Epithelial cell of proximal tubule (primary cell): ENCODE results near the gene TLK1. TPM values are rescaled to one million over a fixed set of nuclear protein-coding genes. Genes with fewer than 3 reads are reported as not detected.

Experiments
- DNase-seq: peaks from one replicate; pipeline ENCODE4 v3.0.0-alpha.2; 2011; ENCODE audit warnings: low read depth
- H3K4me3 ChIP-seq: 2 replicates; pipeline ENCODE4 v1.5.1; 2011; ENCODE audit warnings: low read depth, mild to moderate bottlenecking, low read length
- total RNA-seq: library from RNA; depleted of rRNA; stranded (reverse); fragments of >200 nt; gene quantifications from 2 replicates; pipeline ENCODE4 v1.2.3, GENCODE V29; 2015
- TF ChIP-seq, protein P1 (sequence below): conservative IDR thresholded peaks from 2 replicates; pipeline ENCODE4 v1.5.1; 2012; ENCODE audit warnings: low read depth, mild to moderate bottlenecking, low read length

TLK1 gene
- total RNA-seq, 1 donor from 2014 or later = 10.7 TPM

DNA sequence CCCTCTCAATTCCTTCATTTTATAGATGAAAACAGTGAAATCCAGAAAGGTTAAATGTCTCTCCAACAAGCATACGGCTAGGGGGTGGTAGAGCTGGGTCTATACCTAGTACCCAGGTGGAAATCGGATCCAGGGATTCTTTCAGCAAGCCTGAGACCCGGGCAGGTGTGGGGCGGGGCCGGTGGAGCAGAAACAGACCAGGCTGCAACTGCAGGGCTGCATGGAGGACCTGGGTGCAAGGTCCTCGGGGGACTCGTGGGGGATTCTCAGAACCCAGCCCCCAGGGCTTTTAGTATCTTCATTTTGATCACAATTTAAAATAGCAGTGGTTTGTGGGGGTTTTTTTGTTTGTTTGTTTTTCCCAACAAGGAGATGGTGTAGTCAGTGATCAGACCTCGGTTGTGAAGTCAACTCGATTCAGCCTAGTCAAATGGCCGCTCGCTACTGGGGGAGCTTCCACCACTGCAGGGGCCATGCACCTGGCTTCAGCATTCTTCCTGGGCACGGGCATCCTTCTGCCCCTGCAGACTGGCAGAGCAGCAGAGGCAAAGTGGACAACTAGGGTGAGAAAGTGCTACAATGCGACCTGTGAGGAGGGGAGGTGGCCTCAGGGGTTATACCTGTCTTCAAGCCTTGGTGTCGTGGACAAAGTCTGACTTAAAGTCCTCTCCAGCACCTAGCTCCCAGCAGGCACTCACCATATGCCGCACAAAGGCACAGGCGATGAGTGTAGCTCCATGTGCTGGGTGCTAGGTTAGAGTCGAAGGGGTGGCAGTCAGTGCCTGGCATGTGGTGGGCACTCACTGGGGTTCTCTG lies 185.4 kb downstream of the TLK1 start:
- no peak for DNase-seq
- TF ChIP-seq, protein P1, sequence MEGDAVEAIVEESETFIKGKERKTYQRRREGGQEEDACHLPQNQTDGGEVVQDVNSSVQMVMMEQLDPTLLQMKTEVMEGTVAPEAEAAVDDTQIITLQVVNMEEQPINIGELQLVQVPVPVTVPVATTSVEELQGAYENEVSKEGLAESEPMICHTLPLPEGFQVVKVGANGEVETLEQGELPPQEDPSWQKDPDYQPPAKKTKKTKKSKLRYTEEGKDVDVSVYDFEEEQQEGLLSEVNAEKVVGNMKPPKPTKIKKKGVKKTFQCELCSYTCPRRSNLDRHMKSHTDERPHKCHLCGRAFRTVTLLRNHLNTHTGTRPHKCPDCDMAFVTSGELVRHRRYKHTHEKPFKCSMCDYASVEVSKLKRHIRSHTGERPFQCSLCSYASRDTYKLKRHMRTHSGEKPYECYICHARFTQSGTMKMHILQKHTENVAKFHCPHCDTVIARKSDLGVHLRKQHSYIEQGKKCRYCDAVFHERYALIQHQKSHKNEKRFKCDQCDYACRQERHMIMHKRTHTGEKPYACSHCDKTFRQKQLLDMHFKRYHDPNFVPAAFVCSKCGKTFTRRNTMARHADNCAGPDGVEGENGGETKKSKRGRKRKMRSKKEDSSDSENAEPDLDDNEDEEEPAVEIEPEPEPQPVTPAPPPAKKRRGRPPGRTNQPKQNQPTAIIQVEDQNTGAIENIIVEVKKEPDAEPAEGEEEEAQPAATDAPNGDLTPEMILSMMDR = no peak
- H3K4me3 ChIP-seq = no peak overlapping the region

GRCh38 chr2:170974304-170974993 lies 186.2 kb downstream of the TLK1 start:
- H3K4me3 ChIP-seq = peak overlapping the region; percentile 83
- TF ChIP-seq, protein P1 = no peak
- no peak for DNase-seq

- peak; percentile 10 for DNase-seq
- TF ChIP-seq, protein P1 = peak; percentile 65
- H3K4me3 ChIP-seq = peak overlapping the region; percentile 83
Measured at GRCh38 chr2:170973492-170974303, 187.0 kb downstream of the TLK1 start.

GRCh38 chr2:170973225-170973491 lies 187.5 kb downstream of the TLK1 start:
- TF ChIP-seq, protein P1 = no peak
- H3K4me3 ChIP-seq = peak overlapping the region; percentile 83
- no peak for DNase-seq

DNA sequence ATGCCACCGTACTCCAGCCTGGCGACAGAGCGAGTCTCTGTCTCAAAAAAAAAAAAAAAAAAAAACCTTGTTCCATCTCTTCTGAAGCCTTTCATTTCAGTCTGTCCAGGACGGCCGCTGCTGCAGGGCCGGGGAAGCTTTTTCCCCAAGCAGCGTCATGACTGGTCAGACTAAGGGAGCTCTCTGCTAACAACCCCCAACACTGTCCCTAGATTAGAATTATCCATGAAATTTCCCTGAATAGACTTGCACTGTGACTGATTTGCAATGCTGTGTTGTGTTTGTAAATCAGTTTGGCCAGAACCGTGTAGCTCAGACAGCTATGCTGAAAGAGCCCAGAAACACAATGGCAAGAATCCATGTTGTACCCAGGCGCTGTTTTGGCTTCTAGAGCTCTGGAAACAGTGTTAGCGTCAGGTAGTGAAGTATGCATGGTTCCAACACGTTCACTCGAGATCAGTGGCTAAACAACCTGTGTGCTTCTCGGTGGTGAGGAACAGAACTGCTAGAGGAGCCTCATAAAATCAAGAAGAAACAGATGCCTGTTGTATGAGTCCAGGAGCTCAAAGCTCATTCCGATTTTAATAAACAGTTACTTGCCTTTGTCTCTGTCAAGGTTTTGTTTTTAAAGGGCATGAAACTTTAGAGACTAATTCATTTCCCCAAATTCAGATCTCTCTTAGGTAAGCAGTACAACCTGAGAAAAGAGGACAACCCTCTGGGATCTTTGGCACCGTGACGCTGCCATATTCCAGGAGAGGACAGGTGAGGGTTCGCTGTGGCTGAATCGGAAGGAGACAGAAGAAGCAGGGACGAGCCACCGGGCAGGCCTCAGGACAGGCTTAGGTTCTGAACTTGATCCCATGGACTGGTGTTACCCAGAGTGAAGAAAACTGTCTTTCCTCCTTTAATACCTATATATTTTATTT lies 188.1 kb downstream of the TLK1 start:
- no peak for DNase-seq
- H3K4me3 ChIP-seq = peak overlapping the region; percentile 83
- TF ChIP-seq, protein P1 = no peak

DNA sequence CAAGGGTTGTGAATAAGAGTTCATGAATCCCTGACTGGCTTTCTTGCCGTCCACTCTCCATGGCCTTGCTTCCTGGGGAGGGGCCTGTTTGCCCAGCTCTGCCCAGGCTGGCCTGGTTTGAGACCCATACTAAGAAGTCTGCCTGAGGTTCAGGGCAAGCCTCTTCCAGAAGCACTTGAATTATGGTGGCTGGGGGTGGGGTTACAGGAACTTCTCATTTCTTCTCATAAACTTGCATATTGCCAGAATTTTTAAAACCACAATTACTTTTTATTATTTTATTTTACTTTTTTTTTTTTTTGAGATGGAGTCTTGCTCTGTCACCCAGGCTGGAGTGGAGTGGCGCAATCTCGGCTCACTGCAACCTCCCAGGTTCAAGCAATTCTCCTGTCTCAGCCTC lies 189.6 kb downstream of the TLK1 start:
- DNase-seq = no peak

More for the DNA sequence above, 189.6 kb downstream of the TLK1 start:
- TF ChIP-seq, protein P1 = no peak
- no peak overlapping the region for H3K4me3 ChIP-seq
